IMR-90 (cell line): ENCODE data around the gene UNC5B.

ENCODE experiments used
- POLR2A ChIP-seq: IDR thresholded peaks from 2 replicates; pipeline ENCODE4 v1.6.1; 2012; ENCODE audit warnings: mild to moderate bottlenecking, low read depth, low read length
- TF ChIP-seq, protein P1 (sequence below): conservative IDR thresholded peaks from 2 replicates; pipeline ENCODE4 v1.5.1; 2012; ENCODE audit warnings: mild to moderate bottlenecking, low read depth, low read length, improper control_type of control experiment

DNA sequence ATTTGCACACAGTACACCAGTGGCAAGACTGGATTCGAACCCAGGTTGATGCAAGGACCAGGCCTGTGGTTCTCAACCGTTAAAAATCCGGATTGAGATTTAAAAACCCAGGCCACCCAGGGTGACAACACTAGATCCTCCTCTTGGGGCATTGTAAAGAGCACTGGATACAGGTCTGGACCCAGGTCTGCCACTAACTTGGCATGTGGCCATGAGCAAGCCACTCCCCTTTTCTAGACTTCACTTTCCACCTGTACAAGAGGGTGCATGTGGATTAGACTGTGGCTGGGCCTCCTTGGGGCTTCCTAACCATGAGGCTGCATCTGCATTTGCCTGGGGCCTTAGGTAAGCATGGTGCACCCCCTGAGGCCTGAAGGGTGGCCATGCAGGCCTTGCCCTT, 85.0 kb downstream of the UNC5B start:
- TF ChIP-seq, protein P1, sequence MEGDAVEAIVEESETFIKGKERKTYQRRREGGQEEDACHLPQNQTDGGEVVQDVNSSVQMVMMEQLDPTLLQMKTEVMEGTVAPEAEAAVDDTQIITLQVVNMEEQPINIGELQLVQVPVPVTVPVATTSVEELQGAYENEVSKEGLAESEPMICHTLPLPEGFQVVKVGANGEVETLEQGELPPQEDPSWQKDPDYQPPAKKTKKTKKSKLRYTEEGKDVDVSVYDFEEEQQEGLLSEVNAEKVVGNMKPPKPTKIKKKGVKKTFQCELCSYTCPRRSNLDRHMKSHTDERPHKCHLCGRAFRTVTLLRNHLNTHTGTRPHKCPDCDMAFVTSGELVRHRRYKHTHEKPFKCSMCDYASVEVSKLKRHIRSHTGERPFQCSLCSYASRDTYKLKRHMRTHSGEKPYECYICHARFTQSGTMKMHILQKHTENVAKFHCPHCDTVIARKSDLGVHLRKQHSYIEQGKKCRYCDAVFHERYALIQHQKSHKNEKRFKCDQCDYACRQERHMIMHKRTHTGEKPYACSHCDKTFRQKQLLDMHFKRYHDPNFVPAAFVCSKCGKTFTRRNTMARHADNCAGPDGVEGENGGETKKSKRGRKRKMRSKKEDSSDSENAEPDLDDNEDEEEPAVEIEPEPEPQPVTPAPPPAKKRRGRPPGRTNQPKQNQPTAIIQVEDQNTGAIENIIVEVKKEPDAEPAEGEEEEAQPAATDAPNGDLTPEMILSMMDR, result no peak
- no peak for TF ChIP-seq POLR2A
